GM12875 (cell line): ENCODE measurements around the gene PDPN.

Experiments
- H3K4me3 ChIP-seq: one replicate; pipeline ENCODE4 v1.5.1; 2011; ENCODE audit warnings: low read depth, low read length, control low read depth
- TF ChIP-seq, protein P1 (sequence below): IDR thresholded peaks from 2 replicates; pipeline ENCODE4 v1.5.1; 2011; ENCODE audit warnings: low read depth, mild to moderate bottlenecking, control low read depth, inconsistent platforms, low read length, moderate library complexity, borderline replicate concordance; ENCODE audit not compliant: insufficient read depth

The PDPN gene

DNA sequence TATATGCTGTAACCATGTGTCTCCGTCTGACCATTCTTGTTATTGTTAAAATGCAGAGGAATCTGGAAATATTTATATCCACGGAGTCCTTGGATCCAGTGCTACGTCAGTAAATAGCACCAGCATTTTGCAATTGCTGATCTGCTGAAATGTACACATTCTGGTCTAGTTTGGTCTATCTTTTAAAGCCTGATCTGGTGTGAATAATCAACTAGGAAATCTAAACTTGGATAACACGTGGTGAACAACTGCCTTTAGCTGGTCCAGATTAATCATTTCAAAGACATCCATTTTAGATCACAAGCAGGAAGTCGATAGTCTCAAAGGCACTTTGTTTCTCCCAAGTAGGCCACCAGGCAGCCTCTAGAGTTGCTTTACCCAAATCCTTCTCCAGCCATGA, 32.6 kb downstream of the PDPN start:
- TF ChIP-seq, protein P1, sequence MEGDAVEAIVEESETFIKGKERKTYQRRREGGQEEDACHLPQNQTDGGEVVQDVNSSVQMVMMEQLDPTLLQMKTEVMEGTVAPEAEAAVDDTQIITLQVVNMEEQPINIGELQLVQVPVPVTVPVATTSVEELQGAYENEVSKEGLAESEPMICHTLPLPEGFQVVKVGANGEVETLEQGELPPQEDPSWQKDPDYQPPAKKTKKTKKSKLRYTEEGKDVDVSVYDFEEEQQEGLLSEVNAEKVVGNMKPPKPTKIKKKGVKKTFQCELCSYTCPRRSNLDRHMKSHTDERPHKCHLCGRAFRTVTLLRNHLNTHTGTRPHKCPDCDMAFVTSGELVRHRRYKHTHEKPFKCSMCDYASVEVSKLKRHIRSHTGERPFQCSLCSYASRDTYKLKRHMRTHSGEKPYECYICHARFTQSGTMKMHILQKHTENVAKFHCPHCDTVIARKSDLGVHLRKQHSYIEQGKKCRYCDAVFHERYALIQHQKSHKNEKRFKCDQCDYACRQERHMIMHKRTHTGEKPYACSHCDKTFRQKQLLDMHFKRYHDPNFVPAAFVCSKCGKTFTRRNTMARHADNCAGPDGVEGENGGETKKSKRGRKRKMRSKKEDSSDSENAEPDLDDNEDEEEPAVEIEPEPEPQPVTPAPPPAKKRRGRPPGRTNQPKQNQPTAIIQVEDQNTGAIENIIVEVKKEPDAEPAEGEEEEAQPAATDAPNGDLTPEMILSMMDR: no peak
- no peak overlapping the region for H3K4me3 ChIP-seq

- TF ChIP-seq, protein P1: no peak
- H3K4me3 ChIP-seq: no peak overlapping the region
Observed at GRCh38 chr1:13617108-13617507, 33.5 kb downstream of the PDPN start.

GRCh38 chr1:13617773-13618172, 34.1 kb downstream of the PDPN start:
- H3K4me3 ChIP-seq: no peak overlapping the region
- TF ChIP-seq, protein P1: no peak

- no peak overlapping the region for H3K4me3 ChIP-seq
- TF ChIP-seq, protein P1: no peak
Observed at GRCh38 chr1:13618483-13618882, 34.9 kb downstream of the PDPN start.

DNA sequence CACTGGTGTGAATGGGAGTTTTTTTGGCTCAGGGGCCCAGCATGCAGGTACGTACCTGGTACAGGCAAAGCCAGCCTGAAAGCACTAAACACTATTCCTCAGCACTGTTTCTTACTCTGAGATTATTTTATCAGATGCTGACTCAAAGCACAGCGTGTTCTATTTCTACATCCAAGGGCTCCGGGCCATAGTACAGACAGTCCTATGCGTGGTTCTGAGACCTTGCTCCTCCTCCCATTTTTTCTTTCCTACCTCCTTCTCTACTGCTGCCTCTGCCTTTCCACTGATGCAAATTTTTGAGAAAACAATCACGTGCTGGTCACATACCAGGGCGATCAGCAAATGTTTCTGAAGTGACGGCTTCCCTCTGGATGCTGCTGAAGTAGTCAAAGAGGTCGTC, 36.3 kb downstream of the PDPN start:
- TF ChIP-seq, protein P1: no peak
- H3K4me3 ChIP-seq: no peak overlapping the region

DNA sequence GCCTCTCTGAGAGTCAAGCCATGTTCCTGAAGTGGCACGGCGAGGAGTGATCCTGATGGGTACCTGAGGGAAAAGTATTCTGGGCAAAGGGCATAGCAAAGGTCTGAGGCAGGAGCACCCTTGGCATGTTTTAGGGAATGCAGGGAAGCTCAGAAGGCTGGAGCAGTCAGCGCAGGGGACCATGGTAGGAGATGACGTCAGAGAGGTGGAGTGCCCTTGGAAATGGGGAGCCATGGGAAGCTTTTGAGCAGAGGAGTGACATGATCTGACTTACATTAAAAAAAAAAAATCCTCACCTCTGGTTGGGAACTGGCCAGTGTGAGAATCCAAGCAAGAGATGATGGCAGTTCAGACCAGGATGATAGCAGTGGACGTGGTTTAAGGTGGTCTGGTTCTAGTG, 37.2 kb downstream of the PDPN start:
- TF ChIP-seq, protein P1: no peak
- no peak overlapping the region for H3K4me3 ChIP-seq

- no peak overlapping the region for H3K4me3 ChIP-seq
- TF ChIP-seq, protein P1: no peak
Observed at GRCh38 chr1:13622446-13622845, 38.8 kb downstream of the PDPN start.
